Ascending aorta (tissue), 2 donors: ENCODE data around the gene GULP1. TPM values are rescaled to one million over a fixed set of nuclear protein-coding genes. Genes with fewer than 3 reads are reported as not detected.
"Not testable (repeated sequence)": the region's sequence is repeated elsewhere in the genome, so short reads cannot be mapped to it uniquely, and the experiment has no call there.

Experiments used
- DNase-seq, 2 donors: peaks; one replicate each; pipeline ENCODE4 v3.0.0-alpha.2; 2019; ENCODE audit warnings: low spot score in 2 of 2
- H3K27ac ChIP-seq, 2 donors: fragments of 200-600 bp; sonication (generic); one replicate each; pipeline ENCODE4 v1.5.1; 2016 to 2017; ENCODE audit warnings: mild to moderate bottlenecking in 1 of 2
- H3K27me3 ChIP-seq: fragments of 200-600 bp; sonication (generic); one replicate; pipeline ENCODE4 v1.5.1; 2017
- H3K36me3 ChIP-seq, 2 donors: fragments of 200-600 bp; sonication (generic); one replicate each; pipeline ENCODE4 v1.5.1; 2016
- H3K4me1 ChIP-seq, 2 donors: fragments of 200-600 bp; sonication (generic); one replicate each; pipeline ENCODE4 v1.5.1; 2016 to 2017; ENCODE audit warnings: mild to moderate bottlenecking in 1 of 2
- H3K4me3 ChIP-seq, 2 donors: fragments of 200-600 bp; sonication (generic); one replicate each; pipeline ENCODE4 v1.5.1; 2016 to 2017; ENCODE audit warnings: mild to moderate bottlenecking in 1 of 2
- H3K9me3 ChIP-seq, 2 donors: fragments of 200-600 bp; sonication (generic); one replicate each; pipeline ENCODE4 v1.5.1; 2016
- intact Hi-C: fragments of 100-400 bp; cut with DNase I; formaldehyde crosslinking; loops from one replicate; pipeline ENCODE4 v1.15.1; 2023
- total RNA-seq: library from RNA; depleted of rRNA; stranded (reverse); fragments of >200 nt; gene quantifications from one replicate; pipeline ENCODE4 v1.1.0, GENCODE V29; 2016
- TF ChIP-seq, protein P1 (sequence below), 3 experiments: fragments of 200-600 bp in 2 of 3; fragments of 450-650 bp in 1 of 3; sonication (generic) in 2 of 3; IDR thresholded peaks; one replicate each; pipeline ENCODE4 v1.5.1; 2016 to 2019; ENCODE audit warnings: antibody characterized with exemption in 3 of 3, mild to moderate bottlenecking in 1 of 3, moderate library complexity in 1 of 3

GULP1 gene
- total RNA-seq, 1 donor from 2014 or later = 67.8 TPM

GRCh38 chr2:188551671-188552070 is 260.0 kb downstream of the GULP1 start:
- no peaks in the 10 kb centered on the region for H3K4me1 ChIP-seq
- no peaks in the 10 kb centered on the region for H3K27me3 ChIP-seq
- H3K27ac ChIP-seq = no peak overlapping the region
- no peak overlapping the region for H3K4me3 ChIP-seq
- intact Hi-C loops = no loop called here
- TF ChIP-seq, protein P1, sequence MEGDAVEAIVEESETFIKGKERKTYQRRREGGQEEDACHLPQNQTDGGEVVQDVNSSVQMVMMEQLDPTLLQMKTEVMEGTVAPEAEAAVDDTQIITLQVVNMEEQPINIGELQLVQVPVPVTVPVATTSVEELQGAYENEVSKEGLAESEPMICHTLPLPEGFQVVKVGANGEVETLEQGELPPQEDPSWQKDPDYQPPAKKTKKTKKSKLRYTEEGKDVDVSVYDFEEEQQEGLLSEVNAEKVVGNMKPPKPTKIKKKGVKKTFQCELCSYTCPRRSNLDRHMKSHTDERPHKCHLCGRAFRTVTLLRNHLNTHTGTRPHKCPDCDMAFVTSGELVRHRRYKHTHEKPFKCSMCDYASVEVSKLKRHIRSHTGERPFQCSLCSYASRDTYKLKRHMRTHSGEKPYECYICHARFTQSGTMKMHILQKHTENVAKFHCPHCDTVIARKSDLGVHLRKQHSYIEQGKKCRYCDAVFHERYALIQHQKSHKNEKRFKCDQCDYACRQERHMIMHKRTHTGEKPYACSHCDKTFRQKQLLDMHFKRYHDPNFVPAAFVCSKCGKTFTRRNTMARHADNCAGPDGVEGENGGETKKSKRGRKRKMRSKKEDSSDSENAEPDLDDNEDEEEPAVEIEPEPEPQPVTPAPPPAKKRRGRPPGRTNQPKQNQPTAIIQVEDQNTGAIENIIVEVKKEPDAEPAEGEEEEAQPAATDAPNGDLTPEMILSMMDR (IDR thresholded peaks at IDR 0.05) = no peak
- H3K9me3 ChIP-seq = no peaks in the 10 kb centered on the region
- no peaks in the 10 kb centered on the region for H3K36me3 ChIP-seq
- DNase-seq = no peak

GRCh38 chr2:188557081-188557480 is 265.4 kb downstream of the GULP1 start:
- H3K4me1 ChIP-seq = no peaks in the 10 kb centered on the region
- no peak overlapping the region for H3K4me3 ChIP-seq
- H3K36me3 ChIP-seq = peaks cover 0 to 9% of the 10 kb centered on the region in 2 donors
- H3K27ac ChIP-seq = no peak overlapping the region
- TF ChIP-seq, protein P1 (IDR thresholded peaks at IDR 0.05) = no peak
- H3K9me3 ChIP-seq = peaks cover 0 to 12% of the 10 kb centered on the region in 2 donors
- intact Hi-C loops = no loop called here
- H3K27me3 ChIP-seq = no peaks in the 10 kb centered on the region
- no peak for DNase-seq

DNA sequence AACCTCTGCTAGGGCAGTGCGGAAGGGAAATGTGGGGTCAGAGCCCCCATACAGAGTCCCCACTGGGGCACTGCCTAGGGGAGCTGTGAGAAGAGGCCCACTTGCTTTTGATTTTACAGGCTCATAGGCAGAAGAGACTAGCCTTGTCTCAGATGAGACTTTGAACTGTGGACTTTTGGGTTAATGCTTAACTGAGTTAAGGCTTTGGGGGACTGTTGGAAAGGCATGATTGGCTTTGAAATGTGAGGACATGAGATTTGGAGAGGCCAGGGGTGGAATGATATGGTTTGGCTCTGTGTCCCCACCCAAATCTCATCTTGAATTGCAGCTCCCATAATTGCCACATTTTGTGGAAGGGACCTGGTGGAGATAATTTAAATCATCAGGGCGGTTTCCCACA is 267.8 kb downstream of the GULP1 start:
- H3K4me1 ChIP-seq, DNase-seq, H3K36me3 ChIP-seq, H3K4me3 ChIP-seq, H3K27ac ChIP-seq, intact Hi-C loops, H3K27me3 ChIP-seq: not testable (repeated sequence)
- peaks cover 0 to 12% of the 10 kb centered on the region in 2 donors for H3K9me3 ChIP-seq

DNA sequence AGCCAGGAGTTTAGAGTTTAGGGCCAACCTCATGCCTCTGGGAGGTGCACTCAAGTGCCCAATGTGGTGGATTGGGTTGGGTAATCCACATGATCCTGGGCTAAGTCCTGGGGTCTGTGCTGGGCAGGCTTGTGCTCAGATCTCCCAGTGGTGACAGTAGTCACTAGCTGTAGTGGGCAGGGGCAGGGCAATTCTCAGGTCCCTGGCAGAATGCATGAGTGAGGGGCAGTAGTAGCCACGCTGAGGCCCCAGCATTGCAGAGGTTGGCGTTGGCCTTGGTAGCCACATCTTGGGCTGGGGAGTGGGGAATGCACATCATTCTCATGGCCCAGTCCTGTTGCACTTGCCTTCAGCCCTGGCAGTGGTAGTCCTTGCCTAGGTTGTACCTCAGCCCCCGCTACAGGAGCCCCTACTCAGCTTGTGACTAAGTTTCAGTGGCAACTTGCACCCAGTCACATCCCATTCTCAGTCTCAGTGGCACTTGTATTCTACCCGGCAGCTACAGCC is 269.9 kb downstream of the GULP1 start:
- TF ChIP-seq, protein P1 (IDR thresholded peaks at IDR 0.05) = no peak

DNA sequence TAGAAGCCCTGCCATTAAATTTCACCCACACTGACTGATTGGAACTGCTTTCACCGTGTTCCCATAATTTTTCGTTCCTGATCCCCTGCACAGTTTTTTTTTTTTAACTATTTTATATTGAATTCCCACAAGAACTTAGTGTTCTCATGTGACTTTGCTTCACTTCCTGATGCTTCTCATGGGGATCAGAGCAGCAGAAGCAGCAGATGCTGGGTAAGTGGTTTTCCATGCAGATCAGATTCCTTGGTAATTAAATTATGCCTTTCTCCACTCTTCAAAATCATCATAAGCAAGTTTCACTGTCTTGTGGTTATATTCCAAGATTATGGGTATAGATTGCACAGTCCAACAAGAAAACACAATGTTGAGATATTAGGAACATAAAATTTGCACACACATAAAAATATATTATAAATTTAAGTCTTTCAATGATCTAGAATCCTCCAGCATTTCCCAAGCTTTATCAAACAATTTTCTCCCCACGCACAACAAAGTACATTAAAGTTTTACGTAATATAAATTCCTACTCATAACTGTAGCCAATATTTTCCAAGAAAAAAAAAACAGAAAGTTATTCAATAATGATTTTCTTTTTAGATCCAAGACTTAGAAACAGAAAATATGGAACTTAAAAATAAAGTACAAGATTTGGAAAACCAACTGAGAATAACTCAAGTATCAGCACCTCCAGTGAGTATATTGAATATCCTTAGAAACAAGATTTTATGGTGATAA is 277.9 kb downstream of the GULP1 start:
- intact Hi-C loops = no loop called here
- DNase-seq = no peak
- Histone ChIP-seq H3K27ac (no peak overlapping the region), H3K4me1 (peaks cover 0 to 4% of the 10 kb centered on the region in 2 donors), H3K27me3 (no peaks in the 10 kb centered on the region), H3K36me3 (peaks cover 0 to 7% of the 10 kb centered on the region in 2 donors), H3K4me3 (no peak overlapping the region), H3K9me3 (no peaks in the 10 kb centered on the region)
- TF ChIP-seq, protein P1 (IDR thresholded peaks at IDR 0.05) = no peak

More for the DNA sequence above, 269.9 kb downstream of the GULP1 start:
- no peaks in the 10 kb centered on the region for H3K4me1 ChIP-seq
- H3K27me3 ChIP-seq = no peaks in the 10 kb centered on the region
- no peak for DNase-seq
- intact Hi-C loops = no loop called here
- H3K36me3 ChIP-seq = peaks cover 0 to 9% of the 10 kb centered on the region in 2 donors
- H3K27ac ChIP-seq = no peak overlapping the region
- peaks cover 0 to 12% of the 10 kb centered on the region in 2 donors for H3K9me3 ChIP-seq
- H3K4me3 ChIP-seq = no peak overlapping the region

DNA sequence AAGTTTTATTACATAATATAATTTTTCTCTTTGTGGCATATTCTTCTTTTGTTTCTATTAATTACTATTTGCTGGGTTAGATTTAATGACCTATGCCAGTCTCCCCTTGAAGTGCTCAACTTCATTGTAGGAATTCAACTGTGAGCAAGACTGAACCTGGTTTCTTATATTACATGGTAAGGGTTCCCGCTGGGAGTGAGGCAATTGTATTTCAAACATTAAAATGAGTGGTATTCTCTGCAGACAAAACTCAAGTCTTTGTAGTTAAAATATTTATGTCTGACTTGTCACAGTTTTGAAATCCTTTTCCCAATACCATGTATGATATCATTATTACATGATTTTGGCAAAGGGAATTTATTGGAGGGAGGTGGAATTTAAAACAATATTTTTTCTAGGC is 278.7 kb downstream of the GULP1 start:
- Histone ChIP-seq H3K9me3 (no peaks in the 10 kb centered on the region), H3K36me3 (peaks cover 0 to 7% of the 10 kb centered on the region in 2 donors), H3K27me3 (no peaks in the 10 kb centered on the region), H3K4me1 (peaks cover 0 to 4% of the 10 kb centered on the region in 2 donors), H3K4me3 (no peak overlapping the region), H3K27ac (no peak overlapping the region)
- TF ChIP-seq, protein P1 (IDR thresholded peaks at IDR 0.05) = no peak
- DNase-seq = no peak
- intact Hi-C loops = no loop called here
